K562 (cell line): ENCODE data around the gene CBX2.

ENCODE experiments used
- KLF13 ChIP-seq: fragments of 450-650 bp; IDR thresholded peaks from 2 replicates; pipeline ENCODE4 v1.6.1; 2016; ENCODE audit warnings: missing genetic modification characterization, low read depth, mild to moderate bottlenecking, missing compliant biosample characterization, moderate library complexity, borderline replicate concordance
- SMARCA4 ChIP-seq: fragments of 450-650 bp; IDR thresholded peaks from 2 replicates; pipeline ENCODE4 v1.6.1; 2016

GRCh38 chr17:79732804-79733691 is 44.9 kb upstream of the CBX2 start:
- no peak for TF ChIP-seq KLF13 (tag)
- no peak for TF ChIP-seq SMARCA4
